GM21619 (cell line): Measurements from ENCODE around the gene TMEM258.

Experiments used
- ATAC-seq: cut with Tn5 transposase; IDR thresholded peaks from one replicate; pipeline ENCODE4 v1.9.1; 2021; ENCODE audit not compliant: unreplicated experiment

Gene TMEM258

GRCh38 chr11:61744609-61745156, 47.7 kb downstream of the TMEM258 start:
- no peak for ATAC-seq

- no peak for ATAC-seq
Observed at GRCh38 chr11:61744181-61744580, 48.2 kb downstream of the TMEM258 start.

- ATAC-seq, result no peak
Observed at GRCh38 chr11:61743486-61744095, 48.8 kb downstream of the TMEM258 start.

- ATAC-seq, result no peak
Observed at GRCh38 chr11:61742391-61742790, 50.0 kb downstream of the TMEM258 start.

GRCh38 chr11:61739966-61740365, 52.4 kb downstream of the TMEM258 start:
- no peak for ATAC-seq

- ATAC-seq, result no peak
Observed at GRCh38 chr11:61739413-61739812, 53.0 kb downstream of the TMEM258 start.
